K562 (cell line): ENCODE data around the gene FRMPD4. TPM values are rescaled to one million over a fixed set of nuclear protein-coding genes. Genes with fewer than 3 reads are reported as not detected.

Experiments
- ATAC-seq: fragments of 200-7000 bp; cut with Tn5 transposase; 3 replicates; pipeline ENCODE4 v1.9.1; 2020; ENCODE audit warnings: moderate library complexity
- BruUV-seq: library from RNA; stranded (reverse); fragments of 400-500 nt; replicated peaks from 2 replicates; lab custom pipeline; 2021; lab: Mats Ljungman, UMichigan
- CTCF ChIA-PET: fragments of 300-600 bp; formaldehyde crosslinking; extraction: SDS; loops from one replicate; lab custom pipeline; 2021; ENCODE audit warnings: low intra/inter-chr PET ratio; lab: Yijun Ruan, JAX
- POLR2A ChIA-PET: fragments of 300-600, 350-650 bp; sonication (Branson Sonifier 250); formaldehyde crosslinking; extraction: SDS; loops from one replicate; lab custom pipeline; 2021; ENCODE audit warnings: antibody characterized with exemption, inconsistent platforms; lab: Yijun Ruan, JAX
- DNase-seq, 4 experiments: peaks; one replicate each; pipeline versions ENCODE4 v3.0.0 to v3.0.0-alpha.2; 2011 to 2018; ENCODE audit warnings: low spot score in 3 of 4, mixed read lengths in 3 of 4; ENCODE audit errors: extremely low read depth in 1 of 4
- FAIRE-seq: peaks from 2 replicates; lab custom pipeline; 2011; peaks lifted over from hg19 to GRCh38; lab: Jason Lieb, UNC
- H2AFZ ChIP-seq: 2 replicates; pipeline ENCODE4 v1.6.0; 2011; ENCODE audit warnings: low read depth, low read length, control low read depth, inconsistent platforms
- H3K27ac ChIP-seq: fragments of 200-600 bp; 3 replicates; pipeline ENCODE4 v1.8.0; 2011; ENCODE audit warnings: low read depth, mild to moderate bottlenecking, control low read depth, inconsistent platforms, low read length, moderate library complexity, mixed read lengths; ENCODE audit errors: extremely low read depth
- H3K27me3 ChIP-seq, 2 experiments: fragments of 300-600 bp in 1 of 2; 2 replicates in 1 of 2; 3 replicates in 1 of 2; pipeline versions ENCODE4 v1.6.0 to v1.8.0; 2011; ENCODE audit warnings: inconsistent platforms in 2 of 2, low read length in 2 of 2, mild to moderate bottlenecking in 1 of 2, mixed read lengths in 1 of 2, moderate library complexity in 1 of 2; ENCODE audit not compliant: control insufficient read depth in 2 of 2, insufficient read depth in 2 of 2
- H3K36me3 ChIP-seq: fragments of 300-600 bp; 3 replicates; pipeline ENCODE4 v1.8.0; 2011; ENCODE audit warnings: mild to moderate bottlenecking, low read length, inconsistent platforms; ENCODE audit not compliant: control insufficient read depth, insufficient read depth
- H3K4me1 ChIP-seq, 2 experiments: fragments of 200-600 bp in 1 of 2; replicated peaks in 1 of 2; 2 replicates in 1 of 2; 3 replicates in 1 of 2; pipeline versions ENCODE4 v1.5.1 to v1.8.0; 2011; ENCODE audit warnings: inconsistent platforms in 2 of 2, low read length in 2 of 2, mild to moderate bottlenecking in 1 of 2, mixed read lengths in 1 of 2, moderate library complexity in 1 of 2; ENCODE audit not compliant: control insufficient read depth in 2 of 2, insufficient read depth in 2 of 2
- H3K4me2 ChIP-seq: 2 replicates; pipeline ENCODE4 v1.6.1; 2011; ENCODE audit warnings: low read length, control low read depth, inconsistent platforms, mixed read lengths; ENCODE audit not compliant: insufficient read depth
- H3K4me3 ChIP-seq: fragments of 200-600 bp; sonication (generic), shearing (Covaris generic); 2 replicates; pipeline ENCODE4 v1.5.1; 2016; ENCODE audit warnings: control low read depth, inconsistent platforms
- H3K79me2 ChIP-seq: fragments of 200-600 bp; 3 replicates; pipeline ENCODE4 v1.8.0; 2011; ENCODE audit warnings: low read length, inconsistent platforms; ENCODE audit not compliant: control insufficient read depth, insufficient read depth
- H3K9ac ChIP-seq, 2 experiments: 2 replicates each; pipeline versions ENCODE4 v1.6.0 to v1.6.1; 2011; ENCODE audit warnings: low read depth in 2 of 2, low read length in 2 of 2, control low read depth in 1 of 2, inconsistent platforms in 1 of 2, mild to moderate bottlenecking in 1 of 2, mixed read lengths in 1 of 2; ENCODE audit not compliant: insufficient read depth in 1 of 2
- H3K9me1 ChIP-seq: one replicate; pipeline ENCODE4 v1.6.0; 2011; ENCODE audit warnings: inconsistent platforms, mild to moderate bottlenecking, low read length, moderate library complexity; ENCODE audit not compliant: control insufficient read depth, insufficient read depth
- H3K9me3 ChIP-seq: replicated peaks from 2 replicates; pipeline ENCODE4 v1.5.1; 2011; ENCODE audit warnings: low read depth, low read length, inconsistent platforms; ENCODE audit not compliant: control insufficient read depth, insufficient read depth
- H4K20me1 ChIP-seq: replicated peaks from 2 replicates; pipeline ENCODE4 v1.6.1; 2011; ENCODE audit warnings: low read length, inconsistent platforms, mixed read lengths; ENCODE audit not compliant: control insufficient read depth, insufficient read depth
- ATF7 ChIP-seq: fragments of 450-650 bp; IDR thresholded peaks from 2 replicates; pipeline ENCODE4 v1.7.1; 2014; ENCODE audit warnings: mild to moderate bottlenecking, moderate library complexity
- FOXK2 ChIP-seq, 2 experiments: fragments of 450-650 bp; IDR thresholded peaks in 1 of 2; conservative IDR thresholded peaks in 1 of 2; 2 replicates each; pipeline ENCODE4 v1.6.1; 2016; ENCODE audit warnings: low read depth in 2 of 2, mild to moderate bottlenecking in 1 of 2
- KLF10 ChIP-seq: fragments of 250-450 bp; sonication (Bioruptor Pico); IDR thresholded peaks from 2 replicates; pipeline ENCODE4 v1.6.1; 2021; ENCODE audit warnings: matching md5 sums
- L3MBTL2 ChIP-seq: fragments of 450-650 bp; IDR thresholded peaks from 2 replicates; pipeline ENCODE4 v1.6.1; 2016; ENCODE audit warnings: mild to moderate bottlenecking, moderate library complexity
- SIN3A ChIP-seq, 2 experiments: fragments of 150-350 bp in 1 of 2; IDR thresholded peaks; 2 replicates each; pipeline ENCODE4 v1.6.1; 2011 to 2016; ENCODE audit warnings: borderline replicate concordance in 2 of 2, low read depth in 2 of 2, low read length in 2 of 2, mild to moderate bottlenecking in 2 of 2, moderate library complexity in 2 of 2; ENCODE audit not compliant: control insufficient read depth in 1 of 2
- SMARCC2 ChIP-seq: fragments of 450-650 bp; IDR thresholded peaks from 2 replicates; pipeline ENCODE4 v1.6.1; 2017; ENCODE audit warnings: antibody characterized with exemption, moderate library complexity, mild to moderate bottlenecking, low read depth
- TGIF2 ChIP-seq: sonication (generic); formaldehyde crosslinking; IDR thresholded peaks from 2 replicates; pipeline ENCODE4 v1.8.1; 2022; ENCODE audit warnings: mild to moderate bottlenecking, missing genetic modification reagents, moderate library complexity
- WGBS: fragments of 100-300 bp; shearing (Covaris generic); methylation state at CpG from one replicate; pipeline ENCODE4 v1.1.6; 2016; ENCODE audit warnings: low coverage, mixed read lengths; ENCODE audit not compliant: insufficient coverage; ENCODE audit errors: missing lambda C conversion rate; 5-methylcytosine and 5-hydroxymethylcytosine counted together
- in situ Hi-C: fragments of 300-500 bp; cut with MboI; formaldehyde crosslinking; loops from 4 replicates; pipeline ENCODE4 v1.15.0; 2018; ENCODE audit warnings: inconsistent platforms, mixed read lengths
- intact Hi-C: fragments of 100-400 bp; cut with micrococcal nuclease; formaldehyde crosslinking; loops from 2 replicates; pipeline ENCODE4 v1.14.2; 2022
- polyA plus RNA-seq, 8 experiments: library from polyadenylated mRNA; depleted of rRNA in 4 of 8; stranded (reverse) in 5 of 8; unstranded in 3 of 8; fragments of >200 nt; fragmentation: Nextera tagmentation in 2 of 8; fragmentation: Illumina TruSeq in 1 of 8; extraction: Ambion mirVana in 2 of 8; extraction: Trizol in 1 of 8; gene quantifications; 2 replicates each; pipeline versions ENCODE4 v1.2.1 to v1.2.3, GENCODE V29; 2011 to 2014; ENCODE audit warnings: inconsistent platforms in 1 of 8, missing spikeins in 1 of 8
- total RNA-seq, 7 experiments: library from RNA; depleted of rRNA in 6 of 7; stranded (reverse); fragments of >200 nt in 6 of 7; fragmentation: Illumina TruSeq in 2 of 7; extraction: Trizol in 2 of 7; gene quantifications; 2 replicates each; pipeline versions ENCODE4 v1.2.1 to v1.2.3, GENCODE V29; 2011 to 2021; ENCODE audit warnings: low replicate concordance in 1 of 7
- TF ChIP-seq, protein P1 (sequence below): fragments of 450-650 bp; IDR thresholded peaks from 2 replicates; pipeline ENCODE4 v1.6.1; 2016; ENCODE audit warnings: borderline replicate concordance
- TF ChIP-seq, protein P2 (sequence below): IDR thresholded peaks from 2 replicates; pipeline ENCODE4 v1.6.1; 2011; ENCODE audit not compliant: insufficient read length; ENCODE audit errors: extremely low read depth
- TF ChIP-seq, protein P3 (sequence below), 2 experiments: IDR thresholded peaks in 1 of 2; conservative IDR thresholded peaks in 1 of 2; 2 replicates each; pipeline ENCODE4 v1.6.1; 2016; ENCODE audit warnings: low read depth in 2 of 2, mild to moderate bottlenecking in 1 of 2, missing compliant biosample characterization in 1 of 2, missing genetic modification characterization in 1 of 2, moderate library complexity in 1 of 2

FRMPD4 gene
- total and polyA plus RNA-seq, 9 of the 15 experiments (the other 6 are each of a cell fraction or from before 2014, with no cell fraction given): not detected

DNA sequence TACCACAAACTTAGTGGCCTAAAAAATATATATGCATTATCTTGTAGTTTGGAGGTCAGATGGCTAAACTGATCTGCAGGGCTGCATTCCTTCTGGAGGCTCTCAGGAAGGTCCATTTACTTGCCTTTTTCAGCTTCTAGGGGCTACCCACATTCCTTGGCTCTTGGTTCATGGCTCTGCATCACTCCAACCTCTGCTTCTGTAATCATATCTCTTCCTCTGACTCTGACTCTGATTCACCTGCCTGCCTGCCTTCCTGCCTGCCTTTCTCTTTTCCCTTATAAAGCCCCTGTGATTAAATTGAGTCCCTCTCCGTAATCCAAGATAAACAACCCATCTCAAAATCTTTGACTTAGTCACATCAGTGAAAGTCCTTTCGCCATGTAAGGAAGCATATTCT lies 25.0 kb upstream of the FRMPD4 start:
- Histone ChIP-seq H3K9me3 (no peaks in the 10 kb centered on the region), H3K9ac (no peak overlapping the region), H2AFZ (no peak overlapping the region), H4K20me1 (no peaks in the 10 kb centered on the region), H3K4me1 (no peaks in the 10 kb centered on the region), H3K4me3 (no peak overlapping the region), H3K36me3 (no peaks in the 10 kb centered on the region), H3K27me3 (no peaks in the 10 kb centered on the region), H3K27ac (no peak overlapping the region), H3K4me2 (no peak overlapping the region), H3K9me1 (no peaks in the 10 kb centered on the region), H3K79me2 (no peaks in the 10 kb centered on the region)
- 0% methylated on average over 2 of the region's 2 CpGs for WGBS
- intact Hi-C loops (no loop called here), in situ Hi-C loops (no loop called here)
- ATAC-seq: no peak
- TF ChIP-seq SMARCC2 (no peak), TGIF2 (CRISPR knock-in tag) (no peak), FOXK2 (conservative IDR thresholded peaks at IDR 0.05 in 1 of 2, IDR thresholded peaks at IDR 0.05 in 1 of 2; ENCODE audit: low read depth in 2 of 2) (no peak), ATF7 (no peak), SIN3A (IDR thresholded peaks at IDR 0.05; ENCODE audit: borderline replicate concordance in 2 of 2, control insufficient read depth in 1 of 2, low read depth in 2 of 2, low read length in 2 of 2) (no peak), KLF10 (CRISPR knock-in tag) (no peak), L3MBTL2 (no peak)
- TF ChIP-seq, protein P1, sequence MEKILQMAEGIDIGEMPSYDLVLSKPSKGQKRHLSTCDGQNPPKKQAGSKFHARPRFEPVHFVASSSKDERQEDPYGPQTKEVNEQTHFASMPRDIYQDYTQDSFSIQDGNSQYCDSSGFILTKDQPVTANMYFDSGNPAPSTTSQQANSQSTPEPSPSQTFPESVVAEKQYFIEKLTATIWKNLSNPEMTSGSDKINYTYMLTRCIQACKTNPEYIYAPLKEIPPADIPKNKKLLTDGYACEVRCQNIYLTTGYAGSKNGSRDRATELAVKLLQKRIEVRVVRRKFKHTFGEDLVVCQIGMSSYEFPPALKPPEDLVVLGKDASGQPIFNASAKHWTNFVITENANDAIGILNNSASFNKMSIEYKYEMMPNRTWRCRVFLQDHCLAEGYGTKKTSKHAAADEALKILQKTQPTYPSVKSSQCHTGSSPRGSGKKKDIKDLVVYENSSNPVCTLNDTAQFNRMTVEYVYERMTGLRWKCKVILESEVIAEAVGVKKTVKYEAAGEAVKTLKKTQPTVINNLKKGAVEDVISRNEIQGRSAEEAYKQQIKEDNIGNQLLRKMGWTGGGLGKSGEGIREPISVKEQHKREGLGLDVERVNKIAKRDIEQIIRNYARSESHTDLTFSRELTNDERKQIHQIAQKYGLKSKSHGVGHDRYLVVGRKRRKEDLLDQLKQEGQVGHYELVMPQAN: no peak
- TF ChIP-seq, protein P2, sequence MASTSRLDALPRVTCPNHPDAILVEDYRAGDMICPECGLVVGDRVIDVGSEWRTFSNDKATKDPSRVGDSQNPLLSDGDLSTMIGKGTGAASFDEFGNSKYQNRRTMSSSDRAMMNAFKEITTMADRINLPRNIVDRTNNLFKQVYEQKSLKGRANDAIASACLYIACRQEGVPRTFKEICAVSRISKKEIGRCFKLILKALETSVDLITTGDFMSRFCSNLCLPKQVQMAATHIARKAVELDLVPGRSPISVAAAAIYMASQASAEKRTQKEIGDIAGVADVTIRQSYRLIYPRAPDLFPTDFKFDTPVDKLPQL: no peak
- TF ChIP-seq, protein P3, sequence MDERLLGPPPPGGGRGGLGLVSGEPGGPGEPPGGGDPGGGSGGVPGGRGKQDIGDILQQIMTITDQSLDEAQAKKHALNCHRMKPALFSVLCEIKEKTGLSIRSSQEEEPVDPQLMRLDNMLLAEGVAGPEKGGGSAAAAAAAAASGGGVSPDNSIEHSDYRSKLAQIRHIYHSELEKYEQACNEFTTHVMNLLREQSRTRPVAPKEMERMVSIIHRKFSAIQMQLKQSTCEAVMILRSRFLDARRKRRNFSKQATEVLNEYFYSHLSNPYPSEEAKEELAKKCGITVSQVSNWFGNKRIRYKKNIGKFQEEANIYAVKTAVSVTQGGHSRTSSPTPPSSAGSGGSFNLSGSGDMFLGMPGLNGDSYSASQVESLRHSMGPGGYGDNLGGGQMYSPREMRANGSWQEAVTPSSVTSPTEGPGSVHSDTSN (CRISPR knock-in tag; IDR thresholded peaks at IDR 0.05; ENCODE audit: low read depth): no peak
- TF ChIP-seq, protein P3 (tag; conservative IDR thresholded peaks at IDR 0.05; ENCODE audit: low read depth): no peak
- CTCF ChIA-PET: no interaction called here
- POLR2A ChIA-PET: no interaction called here
- no peak for DNase-seq
- FAIRE-seq: no peak
- no TSS peak for BruUV-seq
